HG02588 (cell line): Measurements from ENCODE around the gene GPR15.
"Not testable (repeated sequence)": the region's sequence is repeated elsewhere in the genome, so short reads cannot be mapped to it uniquely, and the experiment has no call there.

ENCODE experiments used
- ATAC-seq: cut with Tn5 transposase; IDR thresholded peaks from one replicate; pipeline ENCODE4 v1.9.1; 2021; ENCODE audit warnings: mild to moderate bottlenecking, moderate library complexity; ENCODE audit not compliant: unreplicated experiment

GPR15 gene

DNA sequence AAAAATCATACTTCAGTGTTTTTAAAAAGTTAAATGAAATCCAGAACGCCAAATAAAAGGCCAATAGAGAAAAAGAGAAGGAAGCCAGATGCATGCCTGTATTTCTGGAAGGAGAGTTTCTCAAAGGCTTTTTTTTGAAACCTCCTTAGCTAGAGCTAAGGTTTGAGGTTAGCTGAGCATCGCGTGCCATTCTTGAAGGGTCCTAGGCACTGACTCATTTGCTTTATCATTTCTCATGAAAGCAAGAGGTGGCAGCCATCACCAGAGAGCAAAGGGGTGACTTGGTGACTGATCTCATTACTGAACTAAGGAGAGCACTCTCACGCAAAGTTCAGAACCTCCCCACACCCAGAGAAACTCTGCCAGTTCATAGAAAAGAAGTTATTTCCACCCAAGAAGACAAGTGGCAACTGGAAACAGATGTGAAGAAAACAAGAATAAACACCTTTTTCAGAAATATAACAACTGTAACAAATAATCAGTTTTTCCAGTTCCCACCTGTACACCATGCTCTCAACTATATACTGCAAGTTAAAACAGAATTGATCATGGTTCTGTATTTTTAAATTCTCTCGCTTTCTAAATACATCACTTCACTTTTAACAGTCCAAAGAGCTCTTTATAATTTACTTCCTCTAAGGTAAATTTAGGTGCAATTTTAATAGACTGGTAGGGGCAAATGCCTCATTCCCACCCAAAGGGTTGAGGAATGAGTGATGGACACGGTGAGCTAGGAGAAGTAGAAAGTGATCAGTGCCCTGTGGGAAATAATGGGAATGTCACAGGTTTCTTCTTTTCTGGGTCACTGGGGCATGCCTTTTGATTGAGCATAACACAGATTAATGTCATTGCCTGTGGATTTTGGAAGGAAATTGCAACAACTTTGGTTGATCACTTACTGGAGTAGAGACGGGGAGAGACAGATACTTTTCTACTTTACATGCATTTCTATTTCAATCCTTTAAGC is 24.7 kb downstream of the GPR15 start:
- ATAC-seq: peak; percentile 71

- ATAC-seq: peak; percentile 19
Observed at GRCh38 chr3:98557324-98558010, 25.7 kb downstream of the GPR15 start.

DNA sequence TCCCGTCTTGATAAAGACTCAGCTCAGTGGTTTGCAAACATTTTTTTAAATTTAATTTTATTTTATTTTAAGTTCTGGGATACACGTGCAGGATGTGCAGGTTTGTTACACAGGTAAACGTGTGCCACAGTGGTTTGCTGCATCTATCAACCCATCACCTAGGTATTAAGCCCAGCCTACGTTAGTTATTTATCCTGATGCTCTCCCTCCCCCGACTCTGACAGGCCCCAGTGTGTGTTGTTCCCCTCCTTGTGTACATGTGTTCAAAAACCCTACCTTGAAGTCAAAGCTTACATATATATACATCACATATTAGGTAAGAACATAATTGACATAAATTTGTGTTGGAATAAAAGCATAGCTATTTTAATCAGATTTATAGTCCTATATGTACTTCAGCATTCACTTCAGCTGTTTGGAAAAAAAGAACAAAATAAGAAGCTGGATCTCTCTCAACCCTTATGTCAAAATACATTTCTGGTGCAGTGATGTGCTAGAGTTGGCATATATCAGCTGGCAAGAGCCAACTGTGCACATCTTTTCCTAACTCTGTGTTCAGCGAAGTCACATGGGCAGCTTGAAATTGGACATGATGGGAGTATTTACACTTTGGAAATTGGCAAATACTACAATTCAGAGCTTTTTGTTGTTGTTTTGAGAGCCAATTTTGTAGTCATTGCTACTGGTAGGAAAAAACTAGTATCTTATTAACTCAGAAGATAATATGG is 26.5 kb downstream of the GPR15 start:
- no peak for ATAC-seq

GRCh38 chr3:98559769-98560168 is 28.0 kb downstream of the GPR15 start:
- ATAC-seq: not testable (repeated sequence)

- no peak for ATAC-seq
Observed at GRCh38 chr3:98560911-98561310, 29.1 kb downstream of the GPR15 start.

GRCh38 chr3:98561727-98562521 is 30.1 kb downstream of the GPR15 start:
- no peak for ATAC-seq

DNA sequence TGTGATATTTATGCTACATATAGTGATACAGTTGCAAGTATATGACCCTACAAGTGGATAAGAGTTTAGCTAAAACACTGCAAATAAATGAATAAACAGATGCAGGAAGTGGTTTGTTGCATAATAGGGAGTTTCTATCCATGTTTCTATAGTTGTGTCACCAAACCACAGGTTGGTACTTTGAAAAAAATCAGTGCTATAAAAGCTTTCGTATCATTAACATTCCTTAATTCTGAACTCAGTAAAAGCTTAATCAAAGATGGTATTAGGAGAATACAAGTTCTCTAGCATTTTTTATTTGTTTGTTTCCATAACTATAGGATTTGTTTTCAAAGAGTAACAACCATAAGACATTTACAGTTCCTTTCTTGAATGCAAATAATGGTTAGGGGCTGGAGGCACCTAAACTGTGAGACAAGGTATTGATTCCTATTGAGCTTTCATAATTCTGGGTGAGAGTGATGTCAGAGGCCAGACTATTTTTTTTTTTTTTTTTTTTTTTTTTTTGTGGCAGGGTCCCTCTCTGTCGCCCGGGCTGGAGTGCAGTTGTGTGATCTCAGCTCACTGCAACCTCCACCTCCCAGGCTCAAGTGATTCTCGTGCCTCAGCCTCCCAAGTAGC is 32.0 kb downstream of the GPR15 start:
- peak; percentile 55 for ATAC-seq

- ATAC-seq: peak; percentile 3
Observed at GRCh38 chr3:98564282-98565005, 32.7 kb downstream of the GPR15 start.

DNA sequence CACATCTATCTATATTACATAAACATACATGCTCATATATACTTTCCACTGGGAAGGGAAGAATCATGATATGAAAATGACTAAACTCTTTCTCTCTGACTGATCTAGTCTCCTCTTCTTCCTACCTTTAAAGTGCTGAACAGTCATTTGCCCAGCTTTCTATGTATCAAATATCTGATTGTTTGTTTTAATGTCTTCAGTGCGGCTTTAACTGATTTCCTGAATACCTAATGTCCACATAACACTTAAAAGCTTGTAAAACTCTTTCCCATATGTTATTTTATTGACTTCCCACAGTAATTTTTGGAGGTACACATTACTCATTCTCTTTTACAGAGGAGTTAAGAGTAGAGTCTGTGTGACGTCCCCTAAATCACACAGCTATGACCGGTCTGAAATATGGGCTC is 33.5 kb downstream of the GPR15 start:
- ATAC-seq: no peak

- no peak for ATAC-seq
Observed at GRCh38 chr3:98565843-98566242, 34.1 kb downstream of the GPR15 start.

DNA sequence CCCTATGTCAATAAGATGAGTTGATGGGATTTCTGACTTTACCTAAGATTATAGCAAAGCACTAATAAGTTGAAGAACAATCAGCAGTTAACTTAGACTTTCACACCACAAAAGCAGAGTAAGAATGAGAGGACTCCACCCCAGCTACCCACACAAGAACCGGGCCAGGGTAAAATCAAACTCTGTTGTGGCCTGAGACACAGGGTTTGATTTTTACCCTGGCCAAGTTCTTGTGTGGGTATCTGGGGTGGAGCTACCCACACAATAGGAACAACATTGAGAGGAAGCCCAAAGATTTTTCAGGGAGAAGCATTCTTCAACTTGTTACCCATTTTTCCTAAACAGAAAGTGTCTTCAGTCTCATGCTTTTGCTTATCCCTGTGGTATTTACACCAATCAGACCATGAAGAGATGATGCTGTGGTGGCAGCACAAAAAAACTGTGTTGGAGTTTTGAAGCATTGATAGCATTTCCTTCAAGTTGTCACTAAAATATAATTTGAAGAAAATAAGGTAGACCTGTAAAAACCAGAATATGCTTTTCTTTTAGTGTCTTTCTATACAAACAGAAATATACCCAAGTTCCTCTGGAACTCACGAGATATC is 36.0 kb downstream of the GPR15 start:
- ATAC-seq: peak; percentile 35

GRCh38 chr3:98568402-98568801 is 36.6 kb downstream of the GPR15 start:
- no peak for ATAC-seq

DNA sequence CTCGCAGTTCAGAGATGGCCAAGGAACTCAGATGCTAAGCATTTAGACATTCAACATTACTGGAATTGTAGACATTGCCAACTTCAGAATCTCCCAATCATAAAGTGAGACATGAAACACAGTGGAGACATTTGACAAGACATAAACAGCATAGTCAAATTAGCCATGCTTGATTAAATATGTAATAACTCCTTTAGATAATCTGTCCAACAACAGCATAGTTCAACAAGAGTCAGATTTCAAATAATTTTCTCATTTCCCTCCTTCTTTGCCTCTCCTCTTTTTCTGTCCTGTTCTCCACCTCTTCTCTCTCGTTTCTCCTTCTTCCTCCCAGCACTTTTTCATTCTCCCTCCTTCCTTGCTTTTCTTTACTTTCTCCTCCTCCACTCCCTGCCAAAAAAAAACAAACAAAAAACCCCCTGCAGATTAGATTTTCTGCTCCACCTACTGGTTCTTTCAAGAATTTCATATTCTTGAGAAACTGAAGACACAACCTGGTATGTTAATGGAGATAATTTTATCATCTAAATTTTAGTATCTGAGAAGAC is 41.5 kb downstream of the GPR15 start:
- peak; percentile 56 for ATAC-seq

- peak; percentile 61 for ATAC-seq
Observed at GRCh38 chr3:98574132-98574531, 42.4 kb downstream of the GPR15 start.

GRCh38 chr3:98577178-98577895 is 45.6 kb downstream of the GPR15 start:
- ATAC-seq: no peak

DNA sequence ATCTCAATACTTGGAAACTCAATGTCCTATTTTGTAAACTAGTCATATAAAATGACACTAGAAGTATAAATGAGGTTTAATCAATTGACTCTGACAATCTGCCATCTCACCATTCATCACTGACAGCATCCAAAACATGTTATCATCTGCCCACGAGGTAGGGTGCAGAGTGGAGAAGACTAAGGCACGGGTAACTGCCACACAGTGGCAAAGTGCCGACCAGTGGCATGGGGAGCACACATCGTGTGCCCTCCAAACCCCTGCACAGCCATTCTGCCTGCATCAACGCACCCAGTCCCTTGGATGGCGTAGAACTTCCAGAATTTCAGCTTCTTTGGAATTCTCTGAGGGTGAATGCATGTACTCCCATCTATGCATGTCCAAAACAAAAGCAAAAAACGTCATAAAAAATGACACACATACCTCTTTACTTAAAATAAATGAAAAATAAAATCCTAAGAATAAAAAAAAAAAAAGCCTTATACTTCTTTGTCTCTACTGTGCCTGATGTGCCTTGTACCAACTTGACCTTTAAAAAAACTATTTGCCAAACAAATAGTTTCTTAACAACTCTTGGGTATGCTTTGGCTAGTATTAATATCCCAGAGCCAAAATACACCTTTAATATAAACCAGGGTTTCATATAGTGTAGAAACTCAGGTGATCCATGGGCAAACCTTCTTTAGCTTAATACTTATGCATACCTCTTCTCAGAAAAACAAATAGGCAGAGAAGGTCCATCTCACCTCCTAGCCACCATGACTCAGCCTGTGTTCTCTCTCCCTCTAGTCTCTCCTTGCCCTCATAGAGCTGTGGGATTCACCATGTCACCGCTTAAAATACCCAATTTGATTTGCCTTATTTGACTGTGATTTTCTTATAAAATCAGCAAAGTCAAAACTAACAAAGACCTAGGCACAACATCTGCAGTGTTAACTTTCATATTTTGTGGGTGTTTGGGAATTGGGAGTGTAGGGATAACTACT is 48.9 kb downstream of the GPR15 start:
- no peak for ATAC-seq

GRCh38 chr3:98581474-98581873 is 49.7 kb downstream of the GPR15 start:
- no peak for ATAC-seq
